H1 (cell line): Measurements from ENCODE around the gene SNX32. TPM values are rescaled to one million over a fixed set of nuclear protein-coding genes. Genes with fewer than 3 reads are reported as not detected.

ENCODE experiments used
- JUN ChIP-seq: IDR thresholded peaks from 2 replicates; pipeline ENCODE4 v1.6.1; 2011; ENCODE audit warnings: low read depth, mild to moderate bottlenecking, improper control_type of control experiment, low read length
- KDM5A ChIP-seq: fragments of 200-600 bp; IDR thresholded peaks from 2 replicates; pipeline ENCODE4 v1.7.1; 2012; ENCODE audit warnings: mild to moderate bottlenecking, low read length, inconsistent platforms, mixed read lengths
- MAFK ChIP-seq: IDR thresholded peaks from 2 replicates; pipeline ENCODE4 v1.6.1; 2012; ENCODE audit warnings: low read depth, mild to moderate bottlenecking, improper control_type of control experiment, low read length
- polyA plus RNA-seq, 7 experiments: library from polyadenylated mRNA; depleted of rRNA in 3 of 7; stranded (reverse) in 5 of 7; unstranded in 2 of 7; fragments of >200 nt in 5 of 7; fragments of 200-250 nt in 2 of 7; gene quantifications; 1 replicate in 5 of 7; 2 replicates in 1 of 7; 4 replicates in 1 of 7; pipeline versions ENCODE4 v1.2.1 to v1.2.3, GENCODE V29; 2011 to 2013; ENCODE audit warnings: missing spikeins in 2 of 7, mixed read lengths in 2 of 7
- total RNA-seq: library from RNA; stranded (reverse); fragmentation: NEBNext Ultra II Directional; extraction: Animal tissue kit (Norgen Biotek cat#: 25700); gene quantifications from 2 replicates; pipeline ENCODE4 v1.2.1, GENCODE V29; 2021

Gene SNX32
- total and polyA plus RNA-seq, 2 of the 8 experiments (the other 6 are each of a cell fraction or from before 2014, with no cell fraction given): 0.76 to 2.2 TPM

- TF ChIP-seq JUN (no peak), MAFK (no peak), KDM5A (no peak)
- TF ChIP-seq, all 59 proteins: peak for 0
Observed at GRCh38 chr11:65892661-65893317, 59.0 kb downstream of the SNX32 start (continued).
